ENCODE measurements around the gene SURF6. TPM values are rescaled to one million over a fixed set of nuclear protein-coding genes. Genes with fewer than 3 reads are reported as not detected.

The SURF6 gene
- total and polyA plus RNA-seq, 8 donors, result 5.8 to 19.8 (median 9.8) TPM

DNA sequence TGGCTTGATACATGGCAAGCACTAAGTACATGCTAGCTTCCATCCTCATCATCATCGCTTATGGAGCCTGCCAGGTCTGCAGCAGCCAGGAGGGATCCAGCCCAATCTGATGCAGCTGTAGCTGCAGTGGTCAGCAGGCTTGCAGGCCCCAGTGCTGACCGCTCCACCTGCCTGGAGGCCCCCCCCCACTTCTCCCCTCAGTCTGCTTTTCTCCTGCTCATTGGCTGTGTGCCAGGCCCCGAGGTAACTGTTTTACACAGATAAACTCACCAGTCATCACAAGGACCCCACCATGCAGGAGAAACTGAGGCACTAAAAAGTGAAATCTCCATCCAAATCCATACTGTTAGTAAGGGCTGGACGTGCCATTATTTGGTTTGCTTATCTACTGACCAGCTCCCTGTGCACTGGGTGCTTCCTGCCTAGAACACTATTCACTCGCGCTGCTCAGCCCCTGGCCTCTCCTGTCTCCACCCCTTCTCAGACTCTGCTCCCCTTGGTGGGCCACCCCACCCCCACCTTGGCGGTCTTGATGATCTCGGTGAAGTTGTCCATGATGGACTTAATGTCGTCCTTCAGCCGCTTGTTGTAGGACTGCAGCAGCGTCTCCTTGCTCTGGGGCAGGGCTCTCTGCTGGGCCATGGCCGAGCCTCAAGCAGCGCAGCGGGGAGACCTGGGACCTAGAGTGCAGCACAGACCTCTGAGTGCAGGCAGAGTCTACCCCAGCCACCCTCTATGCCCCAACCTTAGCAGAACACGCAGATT is 10.2 kb upstream of the SURF6 start:
- FAIRE-seq, result no peak
- peak in 2 of 6 donors; percentile 64 to 77 for DNase-seq
- Histone ChIP-seq H3K27me3 (no peaks in the 10 kb centered on the region), H3K4me3 (peak overlapping the region in 1 of 4 donors; percentile 98), H3K4me1 (peaks cover 6 to 15% (median 8%) of the 10 kb centered on the region in 3 donors), H3K27ac (no peak overlapping the region), H3K36me3 (peaks cover 12 to 48% (median 26%) of the 10 kb centered on the region in 3 donors), H3K9me3 (no peaks in the 10 kb centered on the region)
- ATAC-seq, result no peak
- intact Hi-C loops (cut with DNase I), result no loop called here
- TF ChIP-seq, protein P1, sequence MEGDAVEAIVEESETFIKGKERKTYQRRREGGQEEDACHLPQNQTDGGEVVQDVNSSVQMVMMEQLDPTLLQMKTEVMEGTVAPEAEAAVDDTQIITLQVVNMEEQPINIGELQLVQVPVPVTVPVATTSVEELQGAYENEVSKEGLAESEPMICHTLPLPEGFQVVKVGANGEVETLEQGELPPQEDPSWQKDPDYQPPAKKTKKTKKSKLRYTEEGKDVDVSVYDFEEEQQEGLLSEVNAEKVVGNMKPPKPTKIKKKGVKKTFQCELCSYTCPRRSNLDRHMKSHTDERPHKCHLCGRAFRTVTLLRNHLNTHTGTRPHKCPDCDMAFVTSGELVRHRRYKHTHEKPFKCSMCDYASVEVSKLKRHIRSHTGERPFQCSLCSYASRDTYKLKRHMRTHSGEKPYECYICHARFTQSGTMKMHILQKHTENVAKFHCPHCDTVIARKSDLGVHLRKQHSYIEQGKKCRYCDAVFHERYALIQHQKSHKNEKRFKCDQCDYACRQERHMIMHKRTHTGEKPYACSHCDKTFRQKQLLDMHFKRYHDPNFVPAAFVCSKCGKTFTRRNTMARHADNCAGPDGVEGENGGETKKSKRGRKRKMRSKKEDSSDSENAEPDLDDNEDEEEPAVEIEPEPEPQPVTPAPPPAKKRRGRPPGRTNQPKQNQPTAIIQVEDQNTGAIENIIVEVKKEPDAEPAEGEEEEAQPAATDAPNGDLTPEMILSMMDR (IDR thresholded peaks at IDR 0.05), result no peak
- WGBS, 2 donors, result 68 to 71% methylated on average over 15 of the region's 15 CpGs

DNA sequence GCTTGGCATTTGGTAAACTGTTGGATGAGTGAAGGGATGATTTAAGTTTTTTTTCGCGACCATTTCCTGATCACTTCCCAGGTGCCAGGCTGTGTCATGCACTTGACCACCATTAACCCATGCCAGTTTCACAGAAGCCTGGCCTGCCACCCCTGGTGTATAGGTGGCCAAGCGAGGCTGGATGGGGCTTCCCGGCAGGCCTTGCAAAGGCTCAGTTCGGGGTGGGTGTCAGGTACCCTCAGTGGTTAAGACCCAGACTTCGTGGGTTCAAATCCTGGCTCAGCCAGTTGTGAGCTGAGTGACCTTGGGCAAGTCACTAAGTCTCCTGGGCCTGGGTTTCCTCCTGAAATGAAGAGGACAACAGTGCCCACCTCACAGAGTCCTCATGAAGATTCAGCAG is 9.6 kb upstream of the SURF6 start:
- no peak for FAIRE-seq
- ATAC-seq, result no peak
- Histone ChIP-seq H3K9me3 (no peaks in the 10 kb centered on the region), H3K36me3 (peaks cover 6 to 47% (median 21%) of the 10 kb centered on the region in 3 donors), H3K4me3 (no peak overlapping the region), H3K27ac (no peak overlapping the region), H3K27me3 (no peaks in the 10 kb centered on the region), H3K4me1 (peaks cover 6 to 15% (median 8%) of the 10 kb centered on the region in 3 donors)
- TF ChIP-seq, protein P1 (IDR thresholded peaks at IDR 0.05), result no peak
- WGBS, 2 donors, result 83 to 86% methylated on average over 6 of the region's 6 CpGs
- intact Hi-C loops (cut with DNase I), result no loop called here
- DNase-seq, result peak in 2 of 6 donors; percentile 15 to 39

DNA sequence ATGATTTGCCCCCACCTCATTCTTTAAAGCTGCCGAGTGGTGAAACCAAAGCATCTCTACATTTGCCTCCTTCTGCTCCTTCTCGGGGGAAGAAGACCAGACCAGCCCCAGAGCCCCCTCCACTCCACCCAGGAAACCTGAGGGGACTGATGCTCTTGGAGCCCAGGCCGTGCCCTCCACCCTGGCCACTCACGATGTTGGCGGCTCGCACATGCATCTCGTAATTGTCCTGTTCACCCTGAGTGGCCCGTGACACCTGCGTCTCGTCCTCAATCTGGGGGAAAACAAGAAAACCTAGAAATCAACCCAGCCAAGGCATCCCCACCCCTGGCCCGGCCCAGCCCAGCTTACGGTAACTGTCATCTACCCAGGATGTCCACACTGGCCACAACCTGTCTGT is 9.0 kb upstream of the SURF6 start:
- peaks cover 2 to 44% (median 14%) of the 10 kb centered on the region in 3 donors for H3K36me3 ChIP-seq
- no peaks in the 10 kb centered on the region for H3K27me3 ChIP-seq
- peaks cover 6 to 14% (median 8%) of the 10 kb centered on the region in 3 donors for H3K4me1 ChIP-seq
- TF ChIP-seq, protein P1 (IDR thresholded peaks at IDR 0.05), result no peak
- FAIRE-seq (no peak), DNase-seq (peak in 2 of 6 donors; percentile 17 to 44), ATAC-seq (no peak)
- no peak overlapping the region for H3K27ac ChIP-seq
- intact Hi-C loops (cut with DNase I), result no loop called here
- no peak overlapping the region for H3K4me3 ChIP-seq
- no peaks in the 10 kb centered on the region for H3K9me3 ChIP-seq
- WGBS, 2 donors, result 93 to 96% methylated on average over 12 of the region's 12 CpGs

DNA sequence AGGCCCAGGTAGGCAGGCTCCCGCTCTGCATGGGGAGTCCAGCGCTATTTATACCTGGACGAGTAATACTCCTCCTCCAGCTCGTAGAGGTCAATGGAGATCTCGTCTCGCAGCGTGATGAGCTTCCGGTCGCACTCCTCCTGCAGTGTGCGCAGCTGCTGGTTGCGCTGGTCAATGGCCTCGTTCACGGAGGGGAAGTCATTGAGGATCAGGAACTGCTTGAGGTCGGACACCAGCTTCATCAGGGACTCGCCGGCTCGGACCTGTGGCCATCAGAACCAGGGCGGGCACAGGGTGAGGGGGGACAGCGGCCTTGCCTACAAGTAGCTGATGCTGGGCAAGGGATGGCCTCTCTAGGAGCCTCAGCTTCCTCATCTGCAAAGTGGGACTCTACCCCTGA is 8.1 kb upstream of the SURF6 start:
- intact Hi-C loops (cut with DNase I), result no loop called here
- TF ChIP-seq, protein P1 (IDR thresholded peaks at IDR 0.05), result no peak
- Histone ChIP-seq H3K9me3 (no peaks in the 10 kb centered on the region), H3K4me3 (no peak overlapping the region), H3K4me1 (peaks cover under 1 to 6% (median 6%) of the 10 kb centered on the region in 3 donors), H3K36me3 (peaks cover 0 to 35% (median 9%) of the 10 kb centered on the region in 3 donors), H3K27ac (no peak overlapping the region), H3K27me3 (no peaks in the 10 kb centered on the region)
- DNase-seq (peak in 2 of 6 donors; percentile 8 to 39), ATAC-seq (no peak), FAIRE-seq (no peak)
- 93 to 96% methylated on average over 19 of the region's 19 CpGs for WGBS, 2 donors

DNA sequence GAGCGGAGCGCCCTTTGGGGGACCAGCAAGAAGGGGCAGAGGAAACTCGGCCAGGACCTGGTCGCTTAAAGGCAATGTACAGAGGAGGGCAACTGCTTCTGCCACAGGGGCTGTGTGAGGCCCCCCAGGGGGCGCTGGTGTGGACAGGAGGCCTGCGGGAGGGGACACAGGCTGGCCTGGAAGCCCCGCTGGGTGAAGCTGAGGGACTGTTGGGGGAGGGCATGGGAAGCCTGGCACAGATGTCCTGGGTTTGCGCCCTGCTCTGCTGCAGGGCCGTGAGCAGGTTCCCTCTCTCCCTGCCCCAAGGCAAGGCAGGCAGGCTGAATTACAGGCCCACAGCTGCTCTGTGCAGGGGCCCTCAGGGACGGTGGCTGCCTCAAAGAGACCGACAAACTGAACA is 6.6 kb upstream of the SURF6 start:
- peaks cover 0 to 6% (median 5%) of the 10 kb centered on the region in 3 donors for H3K4me1 ChIP-seq
- FAIRE-seq (no peak), ATAC-seq (no peak), DNase-seq (peak in 3 of 6 donors; percentile 11 to 66 (median 41))
- peaks cover 0 to 35% (median 9%) of the 10 kb centered on the region in 3 donors for H3K36me3 ChIP-seq
- no peaks in the 10 kb centered on the region for H3K27me3 ChIP-seq
- intact Hi-C loops (cut with DNase I), result no loop called here
- WGBS, 2 donors, result 88% methylated on average over 11 of the region's 11 CpGs
- H3K27ac ChIP-seq, result no peak overlapping the region
- H3K9me3 ChIP-seq, result no peaks in the 10 kb centered on the region
- TF ChIP-seq, protein P1 (IDR thresholded peaks at IDR 0.05), result no peak
- no peak overlapping the region for H3K4me3 ChIP-seq

All from pancreas (tissue), 10 donors.